Astrocyte (in vitro differentiated cells and primary cell): Measurements from ENCODE around the gene SSBP2.

ENCODE experiments used
- CTCF ChIP-seq: IDR thresholded peaks from 2 replicates; pipeline ENCODE4 v1.5.1; 2011; ENCODE audit warnings: low read depth, mild to moderate bottlenecking, inconsistent platforms, low read length, moderate library complexity; ENCODE audit not compliant: insufficient read depth
- EZH2 ChIP-seq: IDR thresholded peaks from 2 replicates; pipeline ENCODE4 v1.6.1; 2012; ENCODE audit warnings: mild to moderate bottlenecking, low read length, inconsistent platforms; ENCODE audit not compliant: insufficient read depth

- TF ChIP-seq CTCF (no peak), EZH2 (no peak)
Measured at GRCh38 chr5:81542242-81542641, 208.7 kb downstream of the SSBP2 start.
